ENCODE results near the gene SKA3. TPM values are rescaled to one million over a fixed set of nuclear protein-coding genes. Genes with fewer than 3 reads are reported as not detected.
A peak's percentile ranks its signal among the peaks of the same experiment; 100 is the strongest.
"Not testable (repeated sequence)": the region's sequence is repeated elsewhere in the genome, so short reads cannot be mapped to it uniquely, and the experiment has no call there.

Gene SKA3
- total and polyA plus RNA-seq, 2 of the 13 experiments (the other 11 are each of a cell fraction or from before 2014, with no cell fraction given): 7.2 to 10.8 TPM

GRCh38 chr13:21176982-21177284 lies 581 bp upstream of the SKA3 start (continued):
- TF ChIP-seq NR2C2 (CRISPR knock-in tag; IDR thresholded peaks at IDR 0.05; ENCODE audit: borderline replicate concordance): 0 out of 2 replicates have a peak, but pooled peaks have one; percentile 12
- 0 out of 2 replicates have a peak, but pooled peaks have one; percentile 7 for TF ChIP-seq MXD3 (CRISPR knock-in tag; IDR thresholded peaks at IDR 0.05)
- no peak for TF ChIP-seq SOX6 (IDR thresholded peaks at IDR 0.05)
- 0 out of 2 replicates have a peak, but pooled peaks have one; percentile 1 for TF ChIP-seq SOX6 (CRISPR knock-in tag; IDR thresholded peaks at IDR 0.05)
- no peak for TF ChIP-seq NFIB (CRISPR knock-in tag; IDR thresholded peaks at IDR 0.05; ENCODE audit: borderline replicate concordance)

- peak overlapping the region; percentile 77 to 99 (median 95) for H3K4me3 ChIP-seq (replicated peaks in 1 of 3; ENCODE audit: insufficient read depth in 1 of 3, low read depth in 2 of 3, low read length in 3 of 3)
- no peak for TF ChIP-seq DR1 (CRISPR knock-in tag; IDR thresholded peaks at IDR 0.05)
- TF ChIP-seq MIXL1 (CRISPR knock-in tag; IDR thresholded peaks at IDR 0.05): 0 out of 2 replicates have a peak, but pooled peaks have one; percentile 7
Observed at GRCh38 chr13:21175656-21176214, 617 bp downstream of the SKA3 start.

GRCh38 chr13:21173767-21174166 lies 2.6 kb downstream of the SKA3 start:
- ATAC-seq; BruUV-seq (replicated peaks); H2AFZ ChIP-seq (ENCODE audit: low read length); H3K27ac ChIP-seq (ENCODE audit: extremely low read length, insufficient read depth, low read length); POLR2A ChIA-PET; H4K20me1 ChIP-seq (ENCODE audit: insufficient read depth, low read length); H3K4me2 ChIP-seq (ENCODE audit: low read depth, low read length); H3K9ac ChIP-seq (ENCODE audit: insufficient read depth, low read depth, low read length); FAIRE-seq; H3K27me3 ChIP-seq (ENCODE audit: control insufficient read depth in 1 of 2, insufficient read depth in 2 of 2, low read length in 2 of 2); CTCF ChIA-PET (ENCODE audit: low intra/inter-chr PET ratio, low total read pairs); intact Hi-C loops (cut with micrococcal nuclease; ENCODE audit: unreplicated experiment); H3K9me3 ChIP-seq (ENCODE audit: low read length); H3K4me3 ChIP-seq (replicated peaks in 1 of 3; ENCODE audit: insufficient read depth in 1 of 3, low read depth in 2 of 3, low read length in 3 of 3); H3K36me3 ChIP-seq (replicated peaks in 1 of 2; ENCODE audit: control insufficient read depth in 1 of 2, insufficient read depth in 2 of 2, low read length in 2 of 2); DNase-seq (ENCODE audit: low spot score): not testable (repeated sequence)
- 10% methylated on average over 1 of the region's 1 CpG for WGBS (ENCODE audit: low lambda C conversion rate)
- in situ Hi-C loops (cut with HindIII; ENCODE audit: extremely low pct_ligation_motif_present, low pct_unique_long_range_greater_than_20kb): loop anchor here (10.0 kb wide), 1 partner anchor 229 kb away; no protein-coding TSS in a partner anchor
- peaks cover 57% of the 10 kb centered on the region for H3K79me2 ChIP-seq (ENCODE audit: insufficient read depth, low read length)
- H3K4me1 ChIP-seq (ENCODE audit: insufficient read depth, low read length): peaks cover 56% of the 10 kb centered on the region

More at GRCh38 chr13:21175656-21176214, 617 bp downstream of the SKA3 start:
- Histone ChIP-seq H2AFZ (ENCODE audit: low read length) (peak overlapping the region; percentile 95), H3K4me2 (ENCODE audit: low read depth, low read length) (peak overlapping the region; percentile 78), H3K79me2 (ENCODE audit: insufficient read depth, low read length) (peaks cover 57% of the 10 kb centered on the region), H3K27ac (ENCODE audit: extremely low read length, insufficient read depth, low read length) (peak overlapping the region; percentile 92), H3K27me3 (ENCODE audit: control insufficient read depth in 1 of 2, insufficient read depth in 2 of 2, low read length in 2 of 2) (no peaks in the 10 kb centered on the region; a peak in 3 of 5 replicates), H3K9ac (ENCODE audit: insufficient read depth, low read depth, low read length) (peak overlapping the region; percentile 94), H4K20me1 (ENCODE audit: insufficient read depth, low read length) (peaks cover 5% of the 10 kb centered on the region; the same call in 1 of the 2 replicates), H3K4me1 (ENCODE audit: insufficient read depth, low read length) (peaks cover 60% of the 10 kb centered on the region), H3K9me3 (ENCODE audit: low read length) (no peaks in the 10 kb centered on the region), H3K36me3 (replicated peaks in 1 of 2; ENCODE audit: control insufficient read depth in 1 of 2, insufficient read depth in 2 of 2, low read length in 2 of 2) (peaks cover 1 to 4% of the 10 kb centered on the region in 2 experiments; a peak in 1 of 5 replicates)
- in situ Hi-C loops (cut with HindIII; ENCODE audit: extremely low pct_ligation_motif_present, low pct_unique_long_range_greater_than_20kb): loop anchor here (10.0 kb wide), 1 partner anchor 231 kb away; no protein-coding TSS in a partner anchor
- ChIA-PET POLR2A (interaction anchor here (0.8 to 2.1 kb wide), 14 partner anchors 8 to 283 kb away, joined by 3 to 15 read pairs (median 4); partner anchors contain the start of genes XPO4 and ZDHHC20), CTCF (ENCODE audit: low intra/inter-chr PET ratio, low total read pairs) (no interaction called here)
- 1% methylated on average over 13 of the region's 13 CpGs for WGBS (ENCODE audit: low lambda C conversion rate)
- intact Hi-C loops (cut with micrococcal nuclease; ENCODE audit: unreplicated experiment): loop anchor here (2.0 kb wide), 1 partner anchor 65 kb away; no protein-coding TSS in a partner anchor
- ATAC-seq: no peak
- FAIRE-seq: no peak
- DNase-seq (ENCODE audit: low spot score): peak; percentile 6
- TSS peak; percentile 77 for BruUV-seq (replicated peaks)
